HG03025 (cell line): ENCODE measurements around the gene RRM1.

ENCODE experiments used
- ATAC-seq: cut with Tn5 transposase; IDR thresholded peaks from one replicate; pipeline ENCODE4 v1.9.1; 2021; ENCODE audit warnings: mild to moderate bottlenecking, moderate library complexity; ENCODE audit not compliant: unreplicated experiment, low FRiP score

Gene RRM1

DNA sequence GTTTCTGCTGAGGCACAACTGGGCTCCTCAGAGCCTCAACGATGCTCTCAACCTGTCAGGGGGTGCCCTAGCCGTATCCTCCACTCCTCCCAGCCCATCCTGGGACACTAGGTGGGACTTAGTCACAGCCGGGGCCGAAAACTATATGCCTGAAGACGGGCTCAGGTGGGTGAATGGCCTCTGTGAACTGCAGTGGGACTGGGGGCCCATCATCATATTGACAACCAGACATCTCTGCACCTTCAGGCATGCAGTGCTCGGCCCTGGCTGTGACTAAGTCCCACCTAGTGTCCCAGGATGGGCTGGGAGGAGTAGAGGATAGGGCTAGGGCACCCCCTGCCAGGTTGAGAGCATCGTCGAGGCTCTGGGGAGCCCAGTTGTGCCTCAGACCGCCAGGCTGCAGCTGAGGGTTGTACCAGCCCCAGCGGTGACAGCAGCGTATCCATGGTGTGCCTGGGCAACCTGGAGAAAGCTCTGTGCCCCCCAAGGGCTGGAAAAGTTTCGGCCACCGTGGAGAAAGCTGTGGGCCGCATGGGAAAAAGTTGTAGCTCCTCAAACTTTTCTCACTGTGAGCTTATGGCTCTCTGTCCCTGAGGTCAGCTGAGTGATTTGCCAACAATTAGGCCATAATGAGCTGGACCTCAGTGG lies 88.9 kb downstream of the RRM1 start:
- ATAC-seq, result no peak

DNA sequence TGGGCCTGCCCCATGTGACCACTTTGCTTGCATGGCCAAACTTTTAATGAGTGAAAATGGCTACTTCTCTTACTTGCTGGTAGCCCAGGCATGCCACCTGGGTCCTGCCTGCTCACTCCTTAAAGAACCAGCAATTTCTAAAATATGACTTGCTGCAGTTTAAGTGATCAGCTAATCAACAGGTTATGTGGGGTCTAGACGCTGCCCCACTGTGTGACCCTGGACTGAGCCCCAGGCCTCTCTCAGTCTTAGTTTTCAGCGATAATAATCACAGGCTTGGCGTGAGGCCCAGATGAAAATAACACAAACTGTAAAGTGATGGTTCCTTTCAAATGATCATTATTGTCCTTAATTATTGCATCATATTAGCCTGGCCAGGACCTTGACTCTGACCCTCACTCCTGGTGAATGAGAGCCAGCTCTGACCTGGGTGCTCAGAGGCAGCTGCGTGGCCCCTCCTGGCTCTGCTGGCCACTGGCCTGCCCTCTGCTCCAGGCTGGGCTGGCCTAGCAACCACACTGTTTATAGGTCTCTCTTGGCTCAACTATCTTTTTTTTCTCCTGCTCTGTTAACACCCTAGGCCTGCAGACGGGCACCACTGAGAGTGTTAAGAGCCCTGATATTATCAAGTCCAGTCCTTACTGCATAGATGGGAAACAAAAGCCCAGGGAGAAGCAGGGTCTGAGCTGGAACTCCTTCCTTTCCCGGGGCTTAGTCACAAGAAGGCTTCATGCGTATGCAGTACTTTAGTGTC lies 89.7 kb downstream of the RRM1 start:
- ATAC-seq, result no peak

DNA sequence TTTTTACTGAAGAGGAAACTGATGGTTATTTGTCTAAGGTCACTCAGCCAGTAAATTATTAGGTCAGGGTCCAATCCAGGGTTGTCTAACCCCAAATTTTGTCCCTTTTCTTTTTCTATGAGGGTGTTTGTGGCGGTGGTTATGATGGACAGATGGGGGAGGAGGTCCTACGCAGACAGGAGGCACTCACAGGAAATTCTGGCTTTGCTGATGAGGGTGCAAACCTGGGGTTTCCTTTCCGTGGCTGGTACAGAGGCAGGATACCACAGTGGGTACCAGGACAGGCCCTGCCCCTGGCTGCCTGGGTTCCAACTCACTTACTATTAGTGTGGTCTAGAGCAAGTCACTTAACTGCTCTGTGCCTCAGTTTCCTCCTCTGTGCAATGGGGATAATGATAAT lies 91.0 kb downstream of the RRM1 start:
- ATAC-seq, result no peak

DNA sequence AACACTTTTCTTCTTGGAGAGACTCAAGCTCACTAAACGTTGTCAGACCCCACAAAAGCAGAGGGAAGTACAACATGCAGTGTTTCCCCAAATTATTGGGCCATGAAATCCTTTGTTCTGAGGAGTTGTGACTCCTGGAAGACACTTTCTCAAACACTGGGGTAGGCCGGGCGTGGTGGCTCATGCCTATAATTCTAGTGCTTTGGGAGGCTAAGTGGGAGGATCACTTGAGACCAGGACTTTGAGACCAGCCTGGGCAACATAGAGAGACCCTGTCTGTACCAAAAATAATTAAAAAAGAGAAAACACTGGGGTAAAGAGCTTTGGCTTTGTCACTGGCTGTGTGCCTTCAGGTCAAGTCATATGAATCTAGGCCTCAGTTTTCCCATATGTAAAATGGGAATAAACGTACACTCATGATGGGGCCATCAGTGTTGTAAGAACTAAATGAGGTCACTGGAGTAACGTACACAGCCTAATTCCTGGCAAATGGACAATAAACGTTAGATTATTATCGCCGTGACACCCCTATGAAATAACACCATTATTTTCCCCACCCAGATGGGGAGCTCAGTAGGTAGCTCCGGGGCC lies 92.0 kb downstream of the RRM1 start:
- ATAC-seq, result no peak

DNA sequence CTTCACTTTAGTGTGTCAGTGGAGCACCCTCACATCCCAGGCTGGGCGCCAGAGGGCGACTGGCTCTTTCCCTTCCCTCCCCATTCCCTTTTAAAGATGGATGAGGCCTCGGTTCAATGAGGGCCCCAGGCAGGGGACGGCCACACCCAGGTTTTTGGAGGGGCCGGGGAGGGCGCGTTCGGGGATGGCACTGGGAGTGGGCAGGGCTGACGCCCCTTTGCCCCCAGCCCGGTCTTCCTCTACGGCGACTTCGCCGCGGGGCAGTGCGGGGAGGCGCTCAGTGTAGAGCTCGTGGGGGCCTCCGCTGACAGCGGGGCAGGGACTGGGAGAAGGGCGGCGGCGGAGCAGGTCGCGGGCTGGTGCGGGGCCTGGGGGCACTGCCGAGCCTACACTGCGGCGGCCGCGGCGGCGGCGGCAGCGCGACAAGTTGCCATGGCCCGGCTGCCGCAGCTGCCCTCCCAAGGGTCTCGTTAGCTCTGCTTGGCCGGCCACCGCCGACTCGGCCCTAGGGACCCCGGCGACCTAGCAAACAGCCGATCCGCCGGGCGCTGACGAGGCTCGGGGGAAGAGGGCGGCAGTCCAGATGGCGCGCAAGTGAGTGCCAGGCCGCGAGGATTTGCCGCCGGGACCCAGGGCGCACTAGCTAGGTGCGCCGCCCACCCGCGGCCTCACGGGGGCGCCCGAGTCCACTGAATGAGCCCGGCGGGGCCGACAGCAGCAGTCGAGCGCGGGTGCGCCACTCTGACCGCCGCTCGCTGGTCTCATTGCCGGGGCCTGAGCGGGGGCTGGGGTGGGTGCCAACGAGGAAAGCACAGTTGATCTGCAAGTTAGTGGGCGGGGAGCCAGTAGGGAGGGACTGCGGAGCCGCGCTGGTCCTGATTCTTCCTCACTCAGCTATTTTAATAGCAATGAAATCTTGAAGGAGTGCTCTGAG lies 92.7 kb downstream of the RRM1 start:
- ATAC-seq, result peak; percentile 88
